Activated CD4-positive, alpha-beta T cell treated with anti-CD3 and anti-CD28 coated beads, Interleukin-2, amount 50 U/mL, for 1 hour (primary cell): ENCODE data around the gene PTPN18.

Experiments used
- DNase-seq: peaks from one replicate; pipeline ENCODE4 v3.0.0-alpha.2; 2020

PTPN18 gene

DNA sequence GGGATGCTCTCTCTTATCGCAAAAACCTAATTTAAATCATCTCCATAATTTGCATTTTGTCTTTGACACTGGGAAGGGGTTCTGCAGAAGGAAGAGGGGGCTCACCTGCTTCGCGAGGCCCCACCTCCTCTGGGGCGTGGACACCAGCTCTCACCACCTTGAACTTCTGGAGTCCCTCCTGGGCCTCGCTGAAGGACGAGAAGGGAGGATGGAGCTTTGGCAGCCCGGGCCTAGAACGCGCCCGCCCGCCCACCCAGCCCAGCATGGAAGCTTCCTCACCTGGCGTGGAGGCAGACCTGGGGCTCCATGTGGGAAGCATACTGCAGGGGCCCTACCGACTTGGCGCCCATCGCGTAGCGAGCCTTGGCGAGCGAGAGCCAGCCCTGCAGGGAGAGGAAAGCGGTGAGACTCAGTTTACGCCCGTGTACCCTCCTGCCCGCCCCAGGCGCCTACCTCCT is 14.3 kb upstream of the PTPN18 start:
- DNase-seq = no peak

DNA sequence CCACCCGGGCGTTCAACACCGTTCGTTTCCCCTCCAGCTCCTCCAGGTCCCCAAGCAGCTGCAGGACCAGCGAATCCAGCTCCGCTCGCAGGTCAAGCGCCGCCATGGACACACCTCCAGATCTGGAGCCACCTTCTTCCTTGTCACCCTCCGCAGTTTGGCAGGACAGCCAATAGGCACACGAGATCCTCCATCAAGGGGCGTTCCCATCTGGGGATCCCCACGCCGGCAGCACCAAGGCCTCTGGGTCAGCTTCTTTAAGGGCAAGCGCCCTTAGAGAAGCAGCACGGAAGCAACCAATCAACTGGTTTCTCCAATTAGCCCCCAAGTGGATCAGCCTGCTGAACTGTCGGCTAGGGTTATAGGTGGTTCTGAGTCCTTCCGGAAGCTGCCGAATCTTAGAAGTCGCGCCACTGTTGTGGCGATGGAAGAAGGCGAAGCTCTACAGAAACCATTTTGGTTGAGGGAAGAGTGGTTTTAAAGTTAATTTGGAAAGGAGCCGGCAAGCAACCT is 13.8 kb upstream of the PTPN18 start:
- DNase-seq = peak; percentile 77

DNA sequence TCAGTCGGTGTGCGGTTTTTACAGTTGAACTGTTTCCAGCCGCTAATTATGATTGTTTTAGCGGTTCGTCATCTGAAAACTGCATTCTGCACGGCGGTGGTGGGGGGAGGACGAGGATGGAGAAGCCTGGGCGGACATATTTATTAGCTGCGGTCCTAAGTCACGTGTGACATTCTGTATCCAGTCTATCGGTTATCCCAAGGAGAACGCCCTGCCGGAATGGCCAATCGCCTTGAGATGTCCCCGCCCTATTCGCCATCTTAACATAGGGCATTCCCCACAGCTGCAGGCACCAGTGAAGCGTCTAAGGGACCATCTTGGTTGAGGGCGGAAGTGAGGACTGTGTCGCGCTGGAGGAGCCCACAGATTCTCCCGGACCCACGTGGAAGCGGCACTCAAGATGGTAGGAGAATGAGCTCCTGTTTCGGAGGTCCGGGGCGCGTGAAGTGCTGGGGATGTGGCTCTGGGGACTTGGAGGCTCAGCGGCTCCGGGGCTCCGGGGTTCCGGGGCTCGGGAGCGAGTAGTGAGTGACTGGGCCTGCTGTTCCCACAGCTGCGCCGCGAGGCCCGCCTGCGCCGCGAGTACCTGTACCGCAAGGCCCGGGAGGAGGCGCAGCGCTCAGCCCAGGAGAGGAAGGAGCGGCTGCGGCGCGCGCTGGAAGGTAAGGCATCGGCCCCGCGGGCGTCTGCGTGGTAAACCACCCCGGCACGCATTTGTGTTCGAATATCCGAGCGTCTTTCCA is 13.2 kb upstream of the PTPN18 start, which contains the start of gene IMP4:
TSS of gene IMP4 (plus strand) at position 365 of the 743 bp plus-strand sequence. CDS start at position 401, 36 bp downstream.
- peak; percentile 92 for DNase-seq

DNA sequence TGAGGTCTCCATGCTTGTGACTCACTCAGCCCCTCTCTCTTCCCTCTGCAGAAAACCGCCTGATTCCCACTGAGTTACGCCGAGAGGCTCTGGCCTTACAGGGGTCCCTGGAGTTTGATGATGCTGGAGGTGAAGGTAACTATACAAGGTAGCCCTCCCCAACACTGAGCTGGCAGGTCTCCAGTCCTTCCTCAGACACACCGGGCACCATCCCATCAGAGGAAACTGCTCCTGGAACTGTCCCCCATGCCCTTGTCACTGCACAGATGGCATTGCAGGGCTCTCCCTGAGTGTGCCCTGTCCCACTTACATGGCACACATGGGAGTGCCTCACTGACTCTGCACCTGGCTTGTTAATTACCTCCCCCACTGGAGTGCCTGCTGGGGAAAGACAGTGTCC is 11.3 kb upstream of the PTPN18 start:
- DNase-seq = no peak

DNA sequence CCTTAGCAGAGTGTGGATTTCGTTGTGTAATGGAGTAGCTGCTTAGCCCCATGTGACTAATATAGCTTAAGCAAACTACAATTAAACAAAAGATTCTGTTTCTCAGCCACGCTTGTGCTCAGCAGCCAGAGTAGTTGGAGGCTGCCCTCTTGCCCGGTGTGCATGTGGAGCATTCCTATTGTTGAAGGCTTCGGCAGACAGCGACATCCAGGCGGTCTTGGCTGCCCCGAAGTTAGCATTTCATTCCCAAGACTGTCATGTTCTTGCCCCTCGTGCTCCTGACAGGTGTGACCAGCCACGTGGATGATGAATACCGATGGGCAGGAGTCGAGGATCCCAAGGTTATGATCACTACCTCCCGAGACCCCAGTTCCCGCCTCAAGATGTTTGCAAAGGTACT is 10.8 kb upstream of the PTPN18 start:
- no peak for DNase-seq

DNA sequence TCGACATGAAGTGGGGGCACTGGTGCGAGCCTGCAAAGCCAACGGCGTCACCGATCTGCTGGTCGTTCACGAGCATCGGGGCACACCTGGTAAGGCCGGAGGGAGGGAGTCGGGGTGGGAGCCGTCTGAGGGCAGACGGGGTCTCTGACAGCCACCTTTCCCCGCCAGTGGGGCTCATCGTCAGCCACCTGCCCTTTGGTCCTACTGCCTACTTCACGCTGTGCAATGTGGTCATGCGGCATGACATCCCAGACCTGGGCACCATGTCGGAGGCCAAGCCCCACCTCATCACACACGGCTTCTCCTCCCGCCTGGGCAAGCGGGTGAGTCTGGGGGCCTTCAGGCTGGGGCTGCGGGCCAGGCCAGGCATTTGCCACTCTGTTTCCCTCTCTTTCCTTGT is 10.2 kb upstream of the PTPN18 start:
- no peak for DNase-seq

DNA sequence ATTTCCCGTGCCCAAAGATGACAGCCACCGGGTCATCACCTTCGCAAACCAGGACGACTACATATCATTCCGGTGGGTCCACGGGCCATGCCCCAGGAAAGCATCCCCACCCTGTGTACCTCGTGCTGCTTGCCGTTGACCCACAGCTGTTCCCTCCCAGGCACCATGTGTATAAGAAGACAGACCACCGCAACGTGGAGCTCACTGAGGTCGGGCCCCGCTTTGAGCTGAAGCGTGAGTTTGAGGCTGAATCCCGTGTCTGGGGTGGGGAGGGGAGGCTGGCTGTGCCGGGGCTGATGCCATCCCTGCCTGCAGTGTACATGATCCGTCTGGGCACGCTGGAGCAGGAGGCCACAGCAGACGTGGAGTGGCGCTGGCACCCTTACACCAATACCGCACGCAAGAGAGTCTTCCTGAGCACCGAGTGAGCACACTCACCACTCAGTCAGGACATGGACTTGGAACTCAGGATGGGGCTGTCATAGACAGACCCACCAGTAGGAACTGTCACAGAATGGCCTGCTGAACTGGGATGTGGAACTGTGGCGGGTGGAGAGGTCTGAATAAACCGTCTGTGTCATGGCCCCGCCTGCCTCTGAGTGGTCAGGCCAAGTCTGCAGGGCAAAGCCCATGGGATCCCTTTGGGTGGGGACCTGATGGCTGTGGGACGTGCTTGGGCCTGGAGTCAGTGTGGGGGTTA is 9.7 kb upstream of the PTPN18 start:
- no peak for DNase-seq

DNA sequence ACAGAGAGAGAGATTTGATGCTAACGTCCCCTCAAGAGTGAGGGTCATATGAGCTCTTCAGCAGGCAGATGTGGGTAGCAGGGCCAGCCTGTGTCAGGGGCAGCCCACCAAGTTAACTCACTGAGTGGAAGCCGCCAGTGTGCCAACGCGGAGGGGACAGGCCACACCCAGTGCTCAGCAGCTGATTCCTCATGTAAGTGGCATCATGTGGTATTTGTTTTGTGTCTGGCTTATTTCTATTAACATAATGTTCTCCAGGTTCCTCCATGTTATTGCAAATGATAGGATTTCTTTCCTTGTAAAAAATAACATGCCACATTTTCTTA is 9.2 kb upstream of the PTPN18 start:
- no peak for DNase-seq

DNA sequence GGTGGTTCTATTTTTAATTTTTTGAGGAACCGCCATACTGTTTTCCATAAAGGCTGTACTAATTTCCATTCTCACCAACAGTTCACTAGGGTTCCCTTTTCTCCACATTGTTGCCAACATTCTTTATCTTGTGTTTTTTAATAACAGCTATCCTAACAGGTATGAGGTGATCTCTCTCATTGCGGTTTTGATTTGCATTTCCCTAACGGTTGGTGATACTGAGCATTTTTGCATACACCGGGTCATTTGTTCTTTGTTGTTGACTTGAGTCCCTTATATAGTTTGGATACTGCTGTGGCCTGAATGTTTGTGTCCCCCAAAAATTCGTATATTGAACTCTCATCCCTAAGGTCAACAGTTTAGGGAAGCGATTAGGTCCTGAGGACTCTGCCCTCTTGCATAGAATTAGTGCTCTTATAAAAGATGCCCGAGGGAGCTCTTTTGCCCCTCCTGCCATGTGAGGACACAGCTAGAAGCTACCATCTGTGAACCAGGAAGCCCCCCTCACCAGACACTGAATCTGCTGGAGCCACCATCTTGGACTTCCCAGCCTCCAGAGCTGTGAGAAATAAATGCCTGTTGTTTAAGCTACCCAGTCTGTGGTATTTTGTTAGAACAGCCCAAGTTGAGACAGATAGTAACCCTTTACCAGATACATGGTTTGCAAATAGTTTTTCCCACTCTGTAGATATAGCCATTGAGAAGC is 8.5 kb upstream of the PTPN18 start:
- DNase-seq = no peak

DNA sequence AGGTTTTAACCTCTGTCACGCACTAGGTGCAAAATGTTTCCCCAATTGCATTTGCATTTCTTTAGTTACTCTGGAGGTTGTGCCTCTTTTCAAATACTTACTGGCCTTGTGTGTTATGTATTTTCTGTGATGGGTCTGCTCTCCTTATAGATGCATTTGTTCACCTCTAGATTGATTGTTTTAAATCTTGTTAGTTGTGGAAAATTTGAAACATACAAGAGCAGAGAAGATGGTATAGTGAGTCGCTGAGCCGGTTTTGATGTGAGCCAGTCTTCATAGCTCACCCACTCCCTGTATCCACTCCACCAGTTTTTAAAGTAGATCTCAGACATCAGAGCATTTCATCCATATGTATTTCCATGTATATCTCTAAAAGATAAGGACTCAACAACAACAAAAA is 6.7 kb upstream of the PTPN18 start:
- DNase-seq = no peak

DNA sequence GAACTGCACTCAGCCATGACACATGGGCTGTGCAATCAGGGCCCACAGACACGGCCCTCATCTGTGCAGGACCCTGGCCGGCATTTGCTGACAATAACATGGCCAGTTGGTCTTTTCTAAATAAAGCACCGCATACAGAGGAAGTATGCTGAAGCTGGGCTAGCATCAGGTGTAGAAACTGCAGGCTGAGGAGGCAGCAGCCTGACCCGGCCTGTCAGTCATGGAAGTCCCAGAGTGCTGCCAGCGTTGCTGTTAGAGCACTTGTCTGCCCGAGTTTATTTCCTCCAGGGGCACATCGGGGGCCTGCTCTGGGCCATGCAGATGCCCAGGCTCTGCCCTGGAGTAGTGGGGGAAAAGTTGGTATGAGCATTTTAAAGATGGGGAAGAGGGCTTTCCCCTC is 4.1 kb upstream of the PTPN18 start:
- DNase-seq = no peak

DNA sequence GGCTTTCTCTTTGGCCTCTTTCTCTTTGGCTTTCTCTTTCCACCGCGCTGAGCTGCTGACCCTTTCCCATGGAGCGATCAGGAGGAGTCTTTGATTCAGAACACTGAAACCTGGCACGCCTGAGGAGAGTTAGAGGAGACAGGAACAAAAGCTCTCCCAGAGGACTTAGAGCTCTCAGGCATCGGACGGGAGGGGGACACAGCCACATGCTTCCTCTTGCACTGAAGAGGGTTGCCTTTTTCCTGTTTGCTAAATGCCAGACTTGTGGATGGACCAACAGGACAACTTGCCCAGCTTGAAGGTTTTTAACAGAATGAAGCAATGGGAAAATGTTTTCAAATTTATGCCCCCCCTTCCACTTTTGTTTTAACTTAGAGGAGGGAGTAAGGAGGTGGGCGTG is 3.6 kb upstream of the PTPN18 start:
- DNase-seq = no peak

DNA sequence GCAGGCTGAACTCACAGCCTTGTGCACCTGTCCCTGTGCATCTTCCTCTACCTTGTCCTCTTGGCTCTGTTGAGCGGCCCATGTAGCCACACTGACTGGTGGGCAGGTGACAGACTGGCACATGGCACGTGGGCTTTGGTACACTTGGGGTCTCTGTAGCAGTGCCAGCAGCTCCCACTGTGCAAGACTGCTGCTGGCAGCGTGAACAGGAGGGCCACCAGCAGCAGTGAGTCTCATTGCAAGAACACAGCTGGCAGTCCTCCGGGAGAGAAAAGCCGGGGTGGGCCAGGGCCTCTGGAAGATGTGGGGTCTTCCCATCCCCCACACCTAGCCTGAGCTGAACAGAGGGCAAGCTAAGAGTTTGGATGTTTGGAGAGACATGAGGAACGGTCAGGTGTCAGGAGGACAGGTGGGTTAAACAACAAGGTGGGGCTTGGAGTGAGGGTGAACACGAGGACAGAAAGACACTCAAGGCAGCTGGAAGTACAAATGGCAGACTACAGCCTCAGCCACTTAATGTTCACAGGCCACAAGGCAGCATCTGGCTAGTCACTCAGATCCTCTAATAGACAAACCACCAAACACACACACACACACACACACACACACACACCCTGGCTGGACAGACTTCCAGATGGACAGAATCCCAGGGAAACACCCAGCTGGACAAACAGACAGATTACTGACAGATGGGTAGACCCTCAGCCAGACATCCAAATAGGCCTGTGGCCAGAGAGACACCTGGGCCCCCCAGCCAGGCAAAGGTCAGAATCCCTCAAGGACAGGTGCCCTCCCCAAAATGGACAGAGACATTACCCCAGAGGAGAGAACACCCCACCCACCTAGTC is 2.3 kb upstream of the PTPN18 start:
- DNase-seq = no peak

DNA sequence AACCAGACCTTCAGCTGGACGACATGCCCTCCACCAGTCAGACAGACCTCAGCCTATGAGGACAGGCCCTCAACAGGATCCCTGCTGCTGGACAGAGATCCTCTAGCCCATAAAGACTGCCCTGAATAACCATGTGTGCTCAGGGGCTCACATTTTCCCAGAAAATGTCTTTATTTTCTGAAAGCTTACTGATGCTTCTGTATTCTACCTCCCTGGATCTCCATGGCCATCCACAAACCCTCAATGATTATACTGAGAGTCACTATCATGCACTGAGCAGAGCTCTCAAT is 1.8 kb upstream of the PTPN18 start:
- DNase-seq = no peak

DNA sequence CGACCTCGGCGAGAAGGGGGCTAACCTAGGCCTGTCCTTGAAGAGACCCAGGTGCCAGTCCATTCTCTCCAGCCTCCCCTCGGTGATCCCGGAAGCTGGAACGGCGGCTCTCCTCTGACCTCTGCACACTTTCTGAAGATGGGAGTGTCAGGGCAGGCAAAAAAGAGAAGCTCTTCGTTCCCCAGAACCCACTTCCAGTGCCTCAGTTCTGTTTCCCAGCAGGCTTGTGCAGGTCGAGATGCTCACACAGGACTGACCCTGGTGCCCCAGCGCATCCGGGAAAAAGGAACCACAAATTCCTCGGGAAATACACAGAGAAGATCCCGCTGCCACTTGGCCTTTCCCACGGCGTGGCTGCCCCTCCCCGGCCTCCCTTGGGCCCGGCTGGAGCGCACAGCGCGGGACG is 681 bp upstream of the PTPN18 start:
- no peak for DNase-seq

DNA sequence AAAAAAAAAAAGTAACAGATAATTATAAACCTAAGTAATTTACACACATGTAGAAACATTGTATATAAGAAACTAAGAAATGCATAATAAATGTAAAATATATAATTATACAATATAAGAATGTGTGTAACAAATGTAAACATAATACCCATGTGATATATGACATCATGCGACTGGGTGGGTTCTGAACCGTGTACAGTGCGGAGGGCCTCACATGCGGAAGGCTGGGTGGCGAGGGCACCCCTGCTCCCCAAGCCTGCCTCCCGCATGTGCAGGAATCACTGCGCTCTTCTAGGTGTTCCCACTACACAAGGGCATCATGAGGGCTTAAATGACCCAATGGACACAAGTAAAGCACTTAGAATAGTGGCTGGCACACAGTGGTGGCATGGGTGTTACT is 2.0 kb downstream of the PTPN18 start:
- DNase-seq = no peak

DNA sequence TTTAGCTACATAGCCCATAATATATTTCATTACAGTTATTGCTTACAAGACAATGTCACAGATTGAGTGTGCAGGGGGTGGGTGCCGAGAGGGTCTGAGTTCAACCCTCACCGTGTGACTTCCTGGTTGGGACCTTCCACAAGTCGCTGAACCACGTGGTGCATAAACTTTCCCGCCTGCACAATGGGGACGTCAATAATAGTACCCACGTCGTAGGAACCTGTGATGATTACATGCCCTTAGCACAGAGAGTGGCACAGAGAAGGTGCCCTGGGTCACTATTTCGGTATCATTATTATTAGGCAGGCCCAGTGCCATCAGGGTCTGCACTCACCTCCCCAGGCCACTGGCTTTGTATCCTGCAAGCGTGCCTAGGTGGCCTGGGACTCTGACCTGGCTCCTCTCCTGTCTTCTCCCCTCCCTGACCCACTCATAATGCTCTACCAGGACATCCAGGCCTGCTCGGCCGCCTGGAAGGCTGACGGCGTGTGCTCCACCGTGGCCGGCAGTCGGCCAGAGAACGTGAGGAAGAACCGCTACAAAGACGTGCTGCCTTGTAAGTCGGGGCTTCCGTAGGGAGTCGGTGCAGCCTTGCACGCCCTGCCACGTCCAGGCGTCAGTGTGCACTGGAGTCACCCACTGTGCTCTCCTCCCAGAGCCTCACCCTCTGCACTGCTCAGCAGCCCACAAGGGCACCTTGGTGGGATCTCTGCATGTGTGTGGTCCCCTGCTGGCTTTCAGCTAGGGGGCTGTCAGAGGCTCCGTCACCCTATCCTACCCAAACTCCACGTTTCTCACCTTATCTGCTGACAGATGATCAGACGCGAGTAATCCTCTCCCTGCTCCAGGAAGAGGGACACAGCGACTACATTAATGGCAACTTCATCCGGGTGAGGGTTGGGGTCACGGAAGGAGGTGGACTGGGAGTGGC is 2.8 kb downstream of the PTPN18 start:
- DNase-seq = no peak

DNA sequence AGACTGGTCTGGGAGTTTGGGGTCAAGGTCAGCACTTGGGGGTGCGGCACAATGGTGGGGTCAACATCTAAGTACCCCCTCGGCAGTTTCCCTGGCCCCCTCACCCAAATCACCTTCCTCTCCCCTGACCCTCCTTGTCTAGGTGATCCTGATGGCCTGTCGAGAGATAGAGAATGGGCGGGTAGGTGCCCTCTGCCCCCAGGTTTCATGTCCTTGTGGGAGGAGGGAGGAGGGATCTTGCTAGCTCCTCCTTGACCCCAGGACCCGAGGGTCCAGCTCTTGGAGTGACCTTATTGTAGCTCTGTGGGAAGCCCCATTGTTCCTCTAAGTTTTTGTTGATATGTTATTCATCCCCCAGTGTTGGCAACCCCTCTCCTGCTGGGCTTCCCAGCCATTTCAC is 3.6 kb downstream of the PTPN18 start:
- DNase-seq = no peak

DNA sequence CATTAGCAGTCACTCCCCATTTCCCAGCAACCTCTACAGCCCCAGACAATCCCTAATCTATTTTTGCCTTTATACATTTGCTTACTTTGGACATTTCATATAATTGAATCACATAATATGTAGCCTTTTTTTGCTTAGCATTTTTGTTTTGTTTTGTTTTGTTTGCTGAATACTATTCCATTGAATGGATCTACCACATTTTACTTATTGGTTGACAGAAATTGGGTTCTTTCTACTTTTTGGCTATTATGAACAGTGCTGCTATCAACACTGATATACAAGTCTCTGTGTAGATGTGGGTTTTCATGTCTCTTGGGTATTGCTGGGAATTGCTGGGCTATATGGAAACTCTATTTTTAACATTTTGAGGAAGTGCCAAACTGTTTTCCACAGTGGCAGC is 7.6 kb downstream of the PTPN18 start:
- no peak for DNase-seq

DNA sequence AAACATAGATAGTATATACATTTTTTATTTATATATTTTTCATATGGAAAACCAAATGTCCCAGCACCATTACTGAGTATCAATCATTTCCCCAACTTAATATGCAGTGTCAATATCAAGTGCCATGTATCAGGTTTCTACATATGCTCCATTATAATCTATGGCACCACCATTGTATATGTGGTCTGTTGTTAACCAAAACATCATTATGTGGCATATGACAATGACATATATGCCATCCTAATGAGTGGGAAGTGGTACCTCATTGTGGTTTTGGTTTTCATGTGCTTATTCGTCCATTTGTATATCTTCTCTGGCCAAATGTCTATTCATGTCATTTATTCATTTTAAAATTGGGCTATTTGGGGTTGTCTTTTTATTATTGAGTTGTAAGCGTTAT is 9.2 kb downstream of the PTPN18 start:
- no peak for DNase-seq

DNA sequence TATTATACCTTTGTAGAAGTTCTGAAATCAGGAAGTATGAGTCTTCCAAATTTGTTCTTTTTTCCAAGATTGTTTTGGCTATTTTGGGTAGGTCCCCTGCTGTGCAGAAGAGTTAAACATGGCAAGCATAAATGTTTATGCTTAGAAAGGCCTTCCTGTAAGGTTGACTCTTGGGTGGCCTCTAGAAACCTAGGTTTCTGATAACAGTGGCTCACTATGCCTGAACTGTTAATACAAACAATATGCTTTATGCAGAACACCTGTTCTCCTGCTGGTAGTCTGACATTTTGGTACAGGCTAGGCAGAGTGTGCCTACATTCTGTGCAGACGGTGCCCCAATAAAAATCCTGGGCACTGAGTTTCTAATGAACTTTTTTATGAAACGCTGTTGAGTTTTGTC is 10.1 kb downstream of the PTPN18 start:
- DNase-seq = no peak

DNA sequence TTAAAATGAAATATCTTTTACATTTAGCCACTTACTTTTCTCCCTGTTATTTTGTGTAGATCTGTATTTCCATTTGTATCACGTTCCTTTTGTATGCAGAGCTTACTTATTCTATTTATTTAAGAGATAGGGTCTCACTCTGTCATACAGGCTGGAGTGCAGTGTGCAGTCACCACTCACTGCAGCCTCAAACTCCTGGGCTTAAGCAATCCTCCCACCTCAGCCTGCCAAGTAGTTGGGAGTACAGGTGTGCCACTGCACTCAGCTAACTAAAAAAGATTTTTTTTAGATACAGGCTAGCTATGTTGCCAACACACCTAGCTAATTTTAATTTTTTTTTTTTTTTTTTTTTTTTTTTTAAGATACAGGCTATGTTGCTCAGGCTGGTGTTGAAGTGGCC is 10.9 kb downstream of the PTPN18 start:
- no peak for DNase-seq
